Loucy (cell line): ENCODE measurements around the gene HEPACAM.

Source experiments
- H2AFZ ChIP-seq: fragments of 200-600 bp; sonication (generic); 2 replicates; pipeline ENCODE4 v1.6.0; 2016; ENCODE audit warnings: antibody characterized with exemption, mild to moderate bottlenecking, low read length, moderate library complexity
- H3F3A ChIP-seq: fragments of 200-600 bp; 2 replicates; pipeline ENCODE4 v1.6.0; 2016; ENCODE audit warnings: antibody characterized with exemption, low read depth, mild to moderate bottlenecking
- H3K27me3 ChIP-seq: fragments of 200-600 bp; sonication (generic); 2 replicates; pipeline ENCODE4 v1.6.1; 2014; ENCODE audit warnings: low read length, mild to moderate bottlenecking; ENCODE audit not compliant: insufficient read depth, poor library complexity, severe bottlenecking
- H3K36me3 ChIP-seq: fragments of 200-600 bp; sonication (generic); 2 replicates; pipeline ENCODE4 v1.6.1; 2016; ENCODE audit warnings: low read length; ENCODE audit not compliant: insufficient read depth
- H3K4me1 ChIP-seq: fragments of 200-600 bp; sonication (generic); 2 replicates; pipeline ENCODE4 v1.5.1; 2014; ENCODE audit warnings: low read length, mild to moderate bottlenecking; ENCODE audit not compliant: insufficient read depth, poor library complexity, severe bottlenecking
- H3K4me2 ChIP-seq: fragments of 200-600 bp; sonication (generic); 2 replicates; pipeline ENCODE4 v1.6.0; 2014; ENCODE audit warnings: antibody characterized with exemption, low read length, low read depth, mild to moderate bottlenecking; ENCODE audit not compliant: poor library complexity, severe bottlenecking
- H3K4me3 ChIP-seq: fragments of 200-600 bp; sonication (generic); 2 replicates; pipeline ENCODE4 v1.5.1; 2014; ENCODE audit warnings: low read length, mild to moderate bottlenecking, mixed read lengths; ENCODE audit not compliant: poor library complexity, severe bottlenecking
- H3K79me2 ChIP-seq: fragments of 200-600 bp; sonication (generic); 2 replicates; pipeline ENCODE4 v1.6.1; 2014; ENCODE audit warnings: low read length; ENCODE audit not compliant: insufficient read depth
- H3K9ac ChIP-seq: fragments of 200-600 bp; sonication (generic); 2 replicates; pipeline ENCODE4 v1.6.0; 2014; ENCODE audit warnings: mild to moderate bottlenecking, low read depth, low read length, moderate library complexity; ENCODE audit not compliant: poor library complexity, severe bottlenecking
- H3K9me2 ChIP-seq: fragments of 200-600 bp; sonication (generic); replicated peaks from 2 replicates; pipeline ENCODE4 v1.6.1; 2016; ENCODE audit warnings: low read depth, low read length, mixed read lengths
- H3K9me3 ChIP-seq: fragments of 200-600 bp; sonication (generic); 2 replicates; pipeline ENCODE4 v1.6.1; 2014; ENCODE audit warnings: mild to moderate bottlenecking, antibody characterized with exemption, low read length, low read depth; ENCODE audit not compliant: insufficient read depth
- H4K20me1 ChIP-seq: fragments of 200-600 bp; sonication (generic); 2 replicates; pipeline ENCODE4 v1.6.0; 2014; ENCODE audit warnings: antibody characterized with exemption, low read length, mild to moderate bottlenecking; ENCODE audit not compliant: insufficient read depth, poor library complexity, severe bottlenecking
- EZH2phosphoT487 ChIP-seq: fragments of 200-600 bp; IDR thresholded peaks from 2 replicates; pipeline ENCODE4 v1.6.1; 2018; ENCODE audit warnings: antibody characterized with exemption, mild to moderate bottlenecking, moderate library complexity, borderline replicate concordance
- TF ChIP-seq, protein P1 (sequence below): fragments of 200-600 bp; sonication (generic); conservative IDR thresholded peaks from 2 replicates; pipeline ENCODE4 v1.5.1; 2014; ENCODE audit warnings: mild to moderate bottlenecking, antibody characterized with exemption, low read length

The HEPACAM gene

DNA sequence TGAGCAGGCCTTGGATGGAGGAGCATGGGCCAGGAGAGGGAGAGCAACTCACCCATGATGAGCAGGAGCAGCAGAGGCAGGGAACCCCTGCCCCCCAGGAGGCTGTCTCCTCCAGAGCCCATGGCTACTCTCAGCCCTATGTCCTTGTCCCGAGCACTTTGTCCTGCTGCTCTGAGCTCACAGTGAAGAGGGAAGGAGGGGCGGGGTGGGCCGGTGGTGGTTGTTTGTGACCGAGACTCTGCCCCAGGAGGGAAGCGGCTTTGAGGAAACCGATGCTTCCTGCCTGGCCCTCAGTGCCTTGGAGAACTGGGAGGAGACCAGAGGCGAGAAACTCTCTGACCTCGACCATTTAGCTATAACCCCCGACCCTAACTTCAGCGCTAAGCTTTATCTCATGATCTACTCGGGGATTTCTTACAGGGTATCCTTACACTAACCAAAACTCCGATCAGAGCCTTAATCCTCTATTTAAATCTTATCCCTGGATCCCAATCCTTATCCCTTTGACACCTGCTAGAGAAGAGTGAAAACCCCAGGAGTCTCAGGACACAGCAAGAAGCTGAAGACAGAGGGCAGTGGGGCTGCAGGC lies 38.1 kb downstream of the HEPACAM start, which contains the start of gene ROBO4:
TSS of gene ROBO4 (minus strand) at position 192 of the 589 bp plus-strand sequence. CDS start at position 122, 70 bp downstream.
- TF ChIP-seq, protein P1, sequence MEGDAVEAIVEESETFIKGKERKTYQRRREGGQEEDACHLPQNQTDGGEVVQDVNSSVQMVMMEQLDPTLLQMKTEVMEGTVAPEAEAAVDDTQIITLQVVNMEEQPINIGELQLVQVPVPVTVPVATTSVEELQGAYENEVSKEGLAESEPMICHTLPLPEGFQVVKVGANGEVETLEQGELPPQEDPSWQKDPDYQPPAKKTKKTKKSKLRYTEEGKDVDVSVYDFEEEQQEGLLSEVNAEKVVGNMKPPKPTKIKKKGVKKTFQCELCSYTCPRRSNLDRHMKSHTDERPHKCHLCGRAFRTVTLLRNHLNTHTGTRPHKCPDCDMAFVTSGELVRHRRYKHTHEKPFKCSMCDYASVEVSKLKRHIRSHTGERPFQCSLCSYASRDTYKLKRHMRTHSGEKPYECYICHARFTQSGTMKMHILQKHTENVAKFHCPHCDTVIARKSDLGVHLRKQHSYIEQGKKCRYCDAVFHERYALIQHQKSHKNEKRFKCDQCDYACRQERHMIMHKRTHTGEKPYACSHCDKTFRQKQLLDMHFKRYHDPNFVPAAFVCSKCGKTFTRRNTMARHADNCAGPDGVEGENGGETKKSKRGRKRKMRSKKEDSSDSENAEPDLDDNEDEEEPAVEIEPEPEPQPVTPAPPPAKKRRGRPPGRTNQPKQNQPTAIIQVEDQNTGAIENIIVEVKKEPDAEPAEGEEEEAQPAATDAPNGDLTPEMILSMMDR = no peak
- no peak for TF ChIP-seq EZH2phosphoT487
- Histone ChIP-seq H3K9ac (no peak within 1 kb of the TSS), H3K4me1 (no peaks in the 10 kb centered on the region), H4K20me1 (no peaks in the 10 kb centered on the region), H3F3A (no peaks in the 10 kb centered on the region), H3K9me3 (no peaks in the 10 kb centered on the region), H3K4me3 (no peak within 1 kb of the TSS), H2AFZ (no peak within 1 kb of the TSS), H3K36me3 (no peaks in the 10 kb centered on the region), H3K9me2 (no peaks in the 10 kb centered on the region), H3K4me2 (no peak within 1 kb of the TSS), H3K79me2 (no peaks in the 10 kb centered on the region), H3K27me3 (peaks cover 16% of the 10 kb centered on the region)

DNA sequence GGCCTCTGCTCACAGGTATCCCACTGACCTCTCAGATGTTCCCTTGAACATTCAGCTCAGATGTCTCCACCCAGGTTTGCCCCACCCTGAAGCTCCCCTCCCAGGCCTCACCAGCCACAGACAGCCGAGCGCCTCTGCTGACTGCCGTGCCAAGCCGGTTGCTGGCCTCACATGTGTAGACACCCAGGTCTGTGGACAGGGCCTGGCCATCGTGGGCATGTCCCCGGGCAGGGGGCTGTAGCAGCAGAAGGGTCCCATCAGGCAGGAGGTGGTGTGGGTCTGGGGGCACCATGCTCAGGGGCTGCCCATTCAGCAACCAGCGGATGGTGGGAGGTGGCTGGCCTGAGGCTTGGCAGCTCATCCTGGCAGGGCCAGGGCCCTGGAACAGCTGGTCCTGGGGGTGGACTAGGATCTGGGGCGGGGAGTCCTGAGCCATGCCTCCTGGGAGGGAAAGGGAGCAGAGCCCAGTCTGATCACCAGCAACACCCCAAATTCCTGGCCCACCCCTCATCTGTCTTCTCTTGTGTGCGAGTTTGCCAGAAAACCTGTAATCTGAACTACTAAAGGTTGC lies 38.9 kb downstream of the HEPACAM start:
- TF ChIP-seq, protein P1 = no peak
- TF ChIP-seq EZH2phosphoT487 = no peak
- H3K36me3 ChIP-seq = no peaks in the 10 kb centered on the region
- H3K9me2 ChIP-seq = no peaks in the 10 kb centered on the region
- H3K27me3 ChIP-seq = peaks cover 13% of the 10 kb centered on the region
- no peak overlapping the region for H3K4me3 ChIP-seq
- no peaks in the 10 kb centered on the region for H3K79me2 ChIP-seq
- no peak overlapping the region for H2AFZ ChIP-seq
- H3K9ac ChIP-seq = no peak overlapping the region
- no peak overlapping the region for H3K4me2 ChIP-seq
- no peaks in the 10 kb centered on the region for H3K4me1 ChIP-seq
- H3F3A ChIP-seq = no peaks in the 10 kb centered on the region
- no peaks in the 10 kb centered on the region for H4K20me1 ChIP-seq
- H3K9me3 ChIP-seq = no peaks in the 10 kb centered on the region

DNA sequence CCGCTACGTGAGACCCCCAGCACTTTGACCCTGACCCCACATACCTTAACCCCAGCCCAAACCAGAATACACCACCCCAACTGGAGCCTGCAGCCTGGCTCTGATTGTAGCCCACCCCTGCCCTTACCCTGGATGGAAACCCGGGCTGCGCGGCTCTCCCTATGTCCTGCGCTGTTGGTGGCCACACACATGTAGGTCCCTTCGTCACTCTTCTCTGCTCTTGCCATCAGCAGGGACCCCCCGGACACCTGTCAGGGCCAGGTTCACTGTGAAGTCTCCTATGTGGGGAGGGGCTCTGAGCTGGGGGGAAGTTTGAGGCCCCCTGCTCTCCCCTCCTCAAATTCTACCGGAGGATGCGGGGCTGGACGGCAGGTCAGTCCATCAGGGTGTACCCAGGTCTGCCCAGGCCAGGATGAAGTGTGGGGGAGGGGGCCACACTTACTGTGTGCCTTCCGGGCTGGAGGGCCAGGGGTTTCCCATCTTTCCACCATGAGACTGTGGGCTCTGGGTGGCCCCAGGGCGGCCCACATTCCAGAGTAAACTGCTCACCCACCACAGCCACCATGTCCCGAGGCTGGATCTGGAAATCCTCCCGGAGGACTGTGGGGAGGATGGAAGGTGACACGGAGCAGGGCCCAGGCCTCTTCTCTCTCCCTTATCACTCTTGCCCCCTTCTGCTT lies 39.6 kb downstream of the HEPACAM start:
- Histone ChIP-seq H3K9ac (no peak overlapping the region), H3K36me3 (no peaks in the 10 kb centered on the region), H3K4me1 (no peaks in the 10 kb centered on the region), H4K20me1 (no peaks in the 10 kb centered on the region), H2AFZ (no peak overlapping the region), H3K27me3 (peaks cover 6% of the 10 kb centered on the region), H3K4me2 (no peak overlapping the region), H3K9me2 (no peaks in the 10 kb centered on the region), H3F3A (no peaks in the 10 kb centered on the region), H3K9me3 (no peaks in the 10 kb centered on the region), H3K79me2 (no peaks in the 10 kb centered on the region), H3K4me3 (no peak overlapping the region)
- TF ChIP-seq, protein P1 = no peak
- no peak for TF ChIP-seq EZH2phosphoT487
